Liver (tissue), 9 donors: Measurements from ENCODE around the gene MAB21L4. TPM values are rescaled to one million over a fixed set of nuclear protein-coding genes. Genes with fewer than 3 reads are reported as not detected.

Experiments used
- DNase-seq: peaks from one replicate; pipeline ENCODE4 v3.0.0-alpha.2; 2017; ENCODE audit warnings: low spot score
- H3K27ac ChIP-seq, 2 donors: one replicate each; pipeline ENCODE4 v1.7.0; 2013; ENCODE audit warnings: inconsistent platforms in 2 of 2, low read length in 2 of 2, control low read depth in 1 of 2, low read depth in 1 of 2, mild to moderate bottlenecking in 1 of 2
- H3K27me3 ChIP-seq, 4 donors: one replicate each; pipeline versions ENCODE4 v1.6.1 to v1.7.0; 2013; ENCODE audit warnings: low read length in 3 of 4, inconsistent platforms in 1 of 4, mild to moderate bottlenecking in 1 of 4, moderate library complexity in 1 of 4; ENCODE audit not compliant: control insufficient read depth in 4 of 4, insufficient read depth in 4 of 4
- H3K36me3 ChIP-seq, 4 donors: one replicate each; pipeline versions ENCODE4 v1.6.1 to v1.7.0; 2013; ENCODE audit warnings: low read length in 3 of 4, mild to moderate bottlenecking in 3 of 4, low read depth in 1 of 4, moderate library complexity in 1 of 4; ENCODE audit not compliant: control insufficient read depth in 4 of 4, insufficient read depth in 3 of 4
- H3K4me1 ChIP-seq, 4 donors: one replicate each; pipeline versions ENCODE4 v1.6.1 to v1.7.0; 2013; ENCODE audit warnings: low read length in 3 of 4, mild to moderate bottlenecking in 3 of 4, moderate library complexity in 1 of 4; ENCODE audit not compliant: control insufficient read depth in 4 of 4, insufficient read depth in 4 of 4
- H3K4me3 ChIP-seq, 3 donors: one replicate each; pipeline versions ENCODE4 v1.6.1 to v1.7.0; 2013; ENCODE audit warnings: low read length in 3 of 3, control low read depth in 1 of 3, low read depth in 1 of 3, mild to moderate bottlenecking in 1 of 3
- H3K9ac ChIP-seq, 2 donors: one replicate each; pipeline ENCODE4 v1.7.0; 2013; ENCODE audit warnings: low read length in 2 of 2, mild to moderate bottlenecking in 2 of 2, moderate library complexity in 2 of 2, control low read depth in 1 of 2, low read depth in 1 of 2
- H3K9me3 ChIP-seq, 4 donors: one replicate each; pipeline versions ENCODE4 v1.6.1 to v1.7.0; 2013; ENCODE audit warnings: low read length in 3 of 4; ENCODE audit not compliant: control insufficient read depth in 4 of 4
- EGR1 ChIP-seq, 2 donors: IDR thresholded peaks; 2 replicates each; pipeline ENCODE4 v1.6.1; 2016 to 2018; ENCODE audit warnings: antibody characterized with exemption in 2 of 2, low read depth in 2 of 2
- FOXA1 ChIP-seq: IDR thresholded peaks from 2 replicates; pipeline ENCODE4 v1.6.1; 2016; ENCODE audit warnings: antibody characterized with exemption
- FOXA2 ChIP-seq: IDR thresholded peaks from 2 replicates; pipeline ENCODE4 v1.6.1; 2016; ENCODE audit warnings: antibody characterized with exemption
- GABPA ChIP-seq, 2 donors: IDR thresholded peaks in 1 of 2; conservative IDR thresholded peaks in 1 of 2; 2 replicates each; pipeline ENCODE4 v1.6.1; 2016; ENCODE audit warnings: antibody characterized with exemption in 2 of 2, mild to moderate bottlenecking in 1 of 2, moderate library complexity in 1 of 2
- HNF4A ChIP-seq, 2 donors: conservative IDR thresholded peaks; 2 replicates each; pipeline ENCODE4 v1.6.1; 2016; ENCODE audit warnings: antibody characterized with exemption in 2 of 2, mild to moderate bottlenecking in 2 of 2
- HNF4G ChIP-seq: IDR thresholded peaks from 2 replicates; pipeline ENCODE4 v1.6.1; 2016; ENCODE audit warnings: antibody characterized with exemption
- JUND ChIP-seq, 2 donors: IDR thresholded peaks; 2 replicates each; pipeline ENCODE4 v1.6.1; 2016; ENCODE audit warnings: antibody characterized with exemption in 2 of 2
- NR2F2 ChIP-seq: IDR thresholded peaks from 2 replicates; pipeline ENCODE4 v1.6.1; 2016; ENCODE audit warnings: antibody characterized with exemption
- RAD21 ChIP-seq, 2 donors: IDR thresholded peaks; 2 replicates each; pipeline ENCODE4 v1.6.1; 2016; ENCODE audit warnings: antibody characterized with exemption in 2 of 2, mild to moderate bottlenecking in 2 of 2
- RXRA ChIP-seq, 2 donors: IDR thresholded peaks; 2 replicates each; pipeline ENCODE4 v1.6.1; 2017 to 2018; ENCODE audit warnings: antibody characterized with exemption in 2 of 2, mild to moderate bottlenecking in 1 of 2
- SP1 ChIP-seq: IDR thresholded peaks from 2 replicates; pipeline ENCODE4 v1.6.1; 2018; ENCODE audit warnings: antibody characterized with exemption, mild to moderate bottlenecking
- TAF1 ChIP-seq: conservative IDR thresholded peaks from 2 replicates; pipeline ENCODE4 v1.6.1; 2016; ENCODE audit warnings: antibody characterized with exemption, mild to moderate bottlenecking
- YY1 ChIP-seq: IDR thresholded peaks from 2 replicates; pipeline ENCODE4 v1.6.1; 2016; ENCODE audit warnings: antibody characterized with exemption, mild to moderate bottlenecking
- WGBS: extraction: QIAGEN DNeasy Blood & Tissue Kit; methylation state at CpG from one replicate; pipeline ENCODE4 v1.1.7; 2013; 5-methylcytosine and 5-hydroxymethylcytosine counted together
- polyA plus RNA-seq, 2 donors: library from polyadenylated mRNA; stranded (reverse) in 1 of 2; unstranded in 1 of 2; fragments of 200-250 nt in 1 of 2; fragments of >200 nt in 1 of 2; fragmentation: Nextera tagmentation in 1 of 2; extraction: Ambion mirVana in 1 of 2; gene quantifications; one replicate each; pipeline versions ENCODE4 v1.2.1 to v1.2.3, GENCODE V29; 2013 to 2015
- total RNA-seq, 2 donors: library from RNA; depleted of rRNA; stranded (reverse); fragments of >200 nt; gene quantifications; one replicate each; pipeline ENCODE4 v1.2.3, GENCODE V29; 2014
- TF ChIP-seq, protein P1 (sequence below): IDR thresholded peaks from 2 replicates; pipeline ENCODE4 v1.6.1; 2016; ENCODE audit warnings: antibody characterized with exemption
- TF ChIP-seq, protein P2 (sequence below): IDR thresholded peaks from 2 replicates; pipeline ENCODE4 v1.6.1; 2016; ENCODE audit warnings: antibody characterized with exemption
- TF ChIP-seq, protein P3 (sequence below): IDR thresholded peaks from 2 replicates; pipeline ENCODE4 v1.6.1; 2016; ENCODE audit warnings: antibody characterized with exemption
- TF ChIP-seq, protein P4 (sequence below): IDR thresholded peaks from 2 replicates; pipeline ENCODE4 v1.6.1; 2016; ENCODE audit warnings: antibody characterized with exemption, mild to moderate bottlenecking
- TF ChIP-seq, protein P5 (sequence below): fragments of 150-350 bp; IDR thresholded peaks from 2 replicates; pipeline ENCODE4 v1.5.1; 2017; ENCODE audit warnings: improper control_type of control experiment, low read depth, low read length; ENCODE audit not compliant: missing input control
- donor health status: healthy.
- donor health status: healthy.
- donor health status: healthy.
- donor health status: healthy.
- donor health status: healthy.

Gene MAB21L4
- total and polyA plus RNA-seq, 4 donors = 0.59 to 8.8 (median 1.1) TPM

DNA sequence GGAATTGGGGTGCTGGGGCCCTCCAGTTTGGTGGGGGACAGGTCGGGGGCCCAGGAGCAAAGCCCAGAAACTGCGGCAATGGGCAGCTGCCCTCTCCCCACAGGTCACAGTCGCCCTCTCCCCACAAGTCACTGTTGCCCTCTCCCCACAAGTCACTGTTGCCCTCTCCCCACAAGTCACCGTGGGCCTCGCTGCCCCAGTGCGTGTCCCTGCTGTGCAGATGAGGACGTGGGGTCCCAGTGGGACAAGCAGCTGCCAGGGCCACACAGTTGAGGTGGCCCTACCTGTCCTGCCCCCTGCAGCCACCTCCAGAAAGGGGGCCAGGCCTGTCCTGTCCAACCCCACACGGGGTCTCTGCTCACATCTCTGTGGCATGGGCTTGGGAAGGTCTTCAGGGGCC lies 40.3 kb downstream of the MAB21L4 start:
- Histone ChIP-seq H3K27ac (no peak overlapping the region), H3K27me3 (no peaks in the 10 kb centered on the region), H3K36me3 (no peaks in the 10 kb centered on the region), H3K4me3 (no peak overlapping the region), H3K9ac (peak overlapping the region in 1 of 2 donors; percentile 51), H3K9me3 (no peaks in the 10 kb centered on the region), H3K4me1 (peaks cover 19 to 62% (median 48%) of the 10 kb centered on the region in 4 donors)
- TF ChIP-seq, protein P1, sequence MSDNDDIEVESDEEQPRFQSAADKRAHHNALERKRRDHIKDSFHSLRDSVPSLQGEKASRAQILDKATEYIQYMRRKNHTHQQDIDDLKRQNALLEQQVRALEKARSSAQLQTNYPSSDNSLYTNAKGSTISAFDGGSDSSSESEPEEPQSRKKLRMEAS = no peak
- TF ChIP-seq FOXA1 = no peak
- TF ChIP-seq EGR1 (IDR thresholded peaks at IDR 0.05; ENCODE audit: low read depth in 2 of 2) = no peak
- TF ChIP-seq, protein P2, sequence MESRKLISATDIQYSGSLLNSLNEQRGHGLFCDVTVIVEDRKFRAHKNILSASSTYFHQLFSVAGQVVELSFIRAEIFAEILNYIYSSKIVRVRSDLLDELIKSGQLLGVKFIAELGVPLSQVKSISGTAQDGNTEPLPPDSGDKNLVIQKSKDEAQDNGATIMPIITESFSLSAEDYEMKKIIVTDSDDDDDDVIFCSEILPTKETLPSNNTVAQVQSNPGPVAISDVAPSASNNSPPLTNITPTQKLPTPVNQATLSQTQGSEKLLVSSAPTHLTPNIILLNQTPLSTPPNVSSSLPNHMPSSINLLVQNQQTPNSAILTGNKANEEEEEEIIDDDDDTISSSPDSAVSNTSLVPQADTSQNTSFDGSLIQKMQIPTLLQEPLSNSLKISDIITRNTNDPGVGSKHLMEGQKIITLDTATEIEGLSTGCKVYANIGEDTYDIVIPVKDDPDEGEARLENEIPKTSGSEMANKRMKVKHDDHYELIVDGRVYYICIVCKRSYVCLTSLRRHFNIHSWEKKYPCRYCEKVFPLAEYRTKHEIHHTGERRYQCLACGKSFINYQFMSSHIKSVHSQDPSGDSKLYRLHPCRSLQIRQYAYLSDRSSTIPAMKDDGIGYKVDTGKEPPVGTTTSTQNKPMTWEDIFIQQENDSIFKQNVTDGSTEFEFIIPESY = no peak
- TF ChIP-seq YY1 = no peak
- no peak for TF ChIP-seq HNF4A (conservative IDR thresholded peaks at IDR 0.05)
- TF ChIP-seq, protein P3, sequence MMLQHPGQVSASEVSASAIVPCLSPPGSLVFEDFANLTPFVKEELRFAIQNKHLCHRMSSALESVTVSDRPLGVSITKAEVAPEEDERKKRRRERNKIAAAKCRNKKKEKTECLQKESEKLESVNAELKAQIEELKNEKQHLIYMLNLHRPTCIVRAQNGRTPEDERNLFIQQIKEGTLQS = no peak
- no peak for TF ChIP-seq HNF4G
- TF ChIP-seq TAF1 = no peak
- TF ChIP-seq RXRA (IDR thresholded peaks at IDR 0.05) = no peak
- no peak for TF ChIP-seq JUND (IDR thresholded peaks at IDR 0.05)
- TF ChIP-seq SP1 = no peak
- no peak for TF ChIP-seq NR2F2
- TF ChIP-seq GABPA (IDR thresholded peaks at IDR 0.05 in 1 of 2, conservative IDR thresholded peaks at IDR 0.05 in 1 of 2) = no peak
- TF ChIP-seq, protein P4, sequence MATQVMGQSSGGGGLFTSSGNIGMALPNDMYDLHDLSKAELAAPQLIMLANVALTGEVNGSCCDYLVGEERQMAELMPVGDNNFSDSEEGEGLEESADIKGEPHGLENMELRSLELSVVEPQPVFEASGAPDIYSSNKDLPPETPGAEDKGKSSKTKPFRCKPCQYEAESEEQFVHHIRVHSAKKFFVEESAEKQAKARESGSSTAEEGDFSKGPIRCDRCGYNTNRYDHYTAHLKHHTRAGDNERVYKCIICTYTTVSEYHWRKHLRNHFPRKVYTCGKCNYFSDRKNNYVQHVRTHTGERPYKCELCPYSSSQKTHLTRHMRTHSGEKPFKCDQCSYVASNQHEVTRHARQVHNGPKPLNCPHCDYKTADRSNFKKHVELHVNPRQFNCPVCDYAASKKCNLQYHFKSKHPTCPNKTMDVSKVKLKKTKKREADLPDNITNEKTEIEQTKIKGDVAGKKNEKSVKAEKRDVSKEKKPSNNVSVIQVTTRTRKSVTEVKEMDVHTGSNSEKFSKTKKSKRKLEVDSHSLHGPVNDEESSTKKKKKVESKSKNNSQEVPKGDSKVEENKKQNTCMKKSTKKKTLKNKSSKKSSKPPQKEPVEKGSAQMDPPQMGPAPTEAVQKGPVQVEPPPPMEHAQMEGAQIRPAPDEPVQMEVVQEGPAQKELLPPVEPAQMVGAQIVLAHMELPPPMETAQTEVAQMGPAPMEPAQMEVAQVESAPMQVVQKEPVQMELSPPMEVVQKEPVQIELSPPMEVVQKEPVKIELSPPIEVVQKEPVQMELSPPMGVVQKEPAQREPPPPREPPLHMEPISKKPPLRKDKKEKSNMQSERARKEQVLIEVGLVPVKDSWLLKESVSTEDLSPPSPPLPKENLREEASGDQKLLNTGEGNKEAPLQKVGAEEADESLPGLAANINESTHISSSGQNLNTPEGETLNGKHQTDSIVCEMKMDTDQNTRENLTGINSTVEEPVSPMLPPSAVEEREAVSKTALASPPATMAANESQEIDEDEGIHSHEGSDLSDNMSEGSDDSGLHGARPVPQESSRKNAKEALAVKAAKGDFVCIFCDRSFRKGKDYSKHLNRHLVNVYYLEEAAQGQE = no peak
- TF ChIP-seq FOXA2 = no peak
- TF ChIP-seq RAD21 (IDR thresholded peaks at IDR 0.05) = no peak
- TF ChIP-seq, protein P5, sequence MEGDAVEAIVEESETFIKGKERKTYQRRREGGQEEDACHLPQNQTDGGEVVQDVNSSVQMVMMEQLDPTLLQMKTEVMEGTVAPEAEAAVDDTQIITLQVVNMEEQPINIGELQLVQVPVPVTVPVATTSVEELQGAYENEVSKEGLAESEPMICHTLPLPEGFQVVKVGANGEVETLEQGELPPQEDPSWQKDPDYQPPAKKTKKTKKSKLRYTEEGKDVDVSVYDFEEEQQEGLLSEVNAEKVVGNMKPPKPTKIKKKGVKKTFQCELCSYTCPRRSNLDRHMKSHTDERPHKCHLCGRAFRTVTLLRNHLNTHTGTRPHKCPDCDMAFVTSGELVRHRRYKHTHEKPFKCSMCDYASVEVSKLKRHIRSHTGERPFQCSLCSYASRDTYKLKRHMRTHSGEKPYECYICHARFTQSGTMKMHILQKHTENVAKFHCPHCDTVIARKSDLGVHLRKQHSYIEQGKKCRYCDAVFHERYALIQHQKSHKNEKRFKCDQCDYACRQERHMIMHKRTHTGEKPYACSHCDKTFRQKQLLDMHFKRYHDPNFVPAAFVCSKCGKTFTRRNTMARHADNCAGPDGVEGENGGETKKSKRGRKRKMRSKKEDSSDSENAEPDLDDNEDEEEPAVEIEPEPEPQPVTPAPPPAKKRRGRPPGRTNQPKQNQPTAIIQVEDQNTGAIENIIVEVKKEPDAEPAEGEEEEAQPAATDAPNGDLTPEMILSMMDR = no peak
- WGBS = 94% methylated on average over 8 of the region's 8 CpGs
- no peak for DNase-seq
